Breast epithelium (tissue), 3 donors: ENCODE data around the gene CKMT1A.

Source experiments
- CTCF ChIP-seq, 3 donors: fragments of 450-650 bp; IDR thresholded peaks; one replicate each; pipeline ENCODE4 v1.5.1; 2016 to 2017; ENCODE audit warnings: antibody characterized with exemption in 3 of 3, mild to moderate bottlenecking in 3 of 3, moderate library complexity in 3 of 3
- POLR2A ChIP-seq: fragments of 450-650 bp; IDR thresholded peaks from one replicate; pipeline ENCODE4 v1.6.1; 2016; ENCODE audit warnings: antibody characterized with exemption, mild to moderate bottlenecking, moderate library complexity

- TF ChIP-seq CTCF (IDR thresholded peaks at IDR 0.05): no peak
- no peak for TF ChIP-seq POLR2A
Measured at GRCh38 chr15:43702174-43702573, 8.5 kb downstream of the CKMT1A start.
